Progenitor cell of endocrine pancreas (in vitro differentiated cells): Measurements from ENCODE around the gene CLSTN3. TPM values are rescaled to one million over a fixed set of nuclear protein-coding genes. Genes with fewer than 3 reads are reported as not detected.
"Not testable (repeated sequence)": the region's sequence is repeated elsewhere in the genome, so short reads cannot be mapped to it uniquely, and the experiment has no call there.

Experiments used
- DNase-seq: peaks from one replicate; pipeline ENCODE4 v3.0.0; 2021; ENCODE audit warnings: low spot score; ENCODE audit not compliant: unreplicated experiment
- H3K27ac Mint-ChIP-seq: 2 replicates; pipeline ENCODE4 v1.8.0; 2021; ENCODE audit warnings: mild to moderate bottlenecking, moderate library complexity, mixed read lengths
- H3K27me3 Mint-ChIP-seq: 2 replicates; pipeline ENCODE4 v1.8.0; 2021; ENCODE audit warnings: mixed read lengths
- H3K36me3 Mint-ChIP-seq: 2 replicates; pipeline ENCODE4 v1.8.0; 2022; ENCODE audit warnings: mixed read lengths; ENCODE audit not compliant: insufficient read depth
- H3K4me1 Mint-ChIP-seq: 2 replicates; pipeline ENCODE4 v1.8.0; 2021; ENCODE audit warnings: low read depth, mixed read lengths
- H3K4me3 Mint-ChIP-seq: 2 replicates; pipeline ENCODE4 v1.8.0; 2021; ENCODE audit warnings: low read depth, mild to moderate bottlenecking, moderate library complexity, mixed read lengths
- H3K9me3 Mint-ChIP-seq: 2 replicates; pipeline ENCODE4 v1.8.0; 2021; ENCODE audit warnings: low read depth, mixed read lengths
- CTCF ChIP-seq: fragments of 200-600 bp; sonication (generic); IDR thresholded peaks from one replicate; pipeline ENCODE4 v1.5.0; 2021; ENCODE audit warnings: antibody characterized with exemption, mild to moderate bottlenecking; ENCODE audit not compliant: unreplicated experiment
- total RNA-seq: library from RNA; stranded (reverse); gene quantifications from 2 replicates; pipeline ENCODE4 v1.2.1, GENCODE V29; 2021

The CLSTN3 gene
- total RNA-seq, 1 donor from 2014 or later = 202 TPM

- no peak for DNase-seq
- Mint-ChIP-seq H3K4me3 (peak overlapping the region; percentile 44), H3K9me3 (peaks cover 10% of the 10 kb centered on the region), H3K27ac (no peak overlapping the region), H3K27me3 (no peaks in the 10 kb centered on the region), H3K36me3 (peaks cover 33% of the 10 kb centered on the region), H3K4me1 (peaks cover 11% of the 10 kb centered on the region)
- TF ChIP-seq CTCF = no peak
Measured at GRCh38 chr12:7106082-7106481, 24.1 kb upstream of the CLSTN3 start.

GRCh38 chr12:7107181-7107580 is 23.0 kb upstream of the CLSTN3 start:
- H3K27ac Mint-ChIP-seq, H3K9me3 Mint-ChIP-seq, H3K4me3 Mint-ChIP-seq, DNase-seq, H3K27me3 Mint-ChIP-seq: not testable (repeated sequence)
- Mint-ChIP-seq H3K36me3 (peaks cover 33% of the 10 kb centered on the region), H3K4me1 (peaks cover 11% of the 10 kb centered on the region)

- H3K27me3 Mint-ChIP-seq = no peaks in the 10 kb centered on the region
- no peak for DNase-seq
- peaks cover 10% of the 10 kb centered on the region for H3K9me3 Mint-ChIP-seq
- no peak for TF ChIP-seq CTCF
- peaks cover 29% of the 10 kb centered on the region for H3K36me3 Mint-ChIP-seq
- H3K4me3 Mint-ChIP-seq = peak overlapping the region; percentile 94
- H3K4me1 Mint-ChIP-seq = peaks cover 11% of the 10 kb centered on the region
- H3K27ac Mint-ChIP-seq = peak overlapping the region; percentile 96
Measured at GRCh38 chr12:7107636-7108002, 22.6 kb upstream of the CLSTN3 start.

GRCh38 chr12:7108003-7108795 is 22.0 kb upstream of the CLSTN3 start:
- H3K27me3 Mint-ChIP-seq = no peaks in the 10 kb centered on the region
- H3K27ac Mint-ChIP-seq = peak overlapping the region; percentile 96
- H3K4me1 Mint-ChIP-seq = peaks cover 11% of the 10 kb centered on the region
- no peak for TF ChIP-seq CTCF
- DNase-seq = peak; percentile 70
- peak overlapping the region; percentile 94 for H3K4me3 Mint-ChIP-seq
- H3K36me3 Mint-ChIP-seq = peaks cover 27% of the 10 kb centered on the region
- H3K9me3 Mint-ChIP-seq = peaks cover 10% of the 10 kb centered on the region

GRCh38 chr12:7108796-7109571 is 21.2 kb upstream of the CLSTN3 start, which contains the start of gene C1RL:
TSS of gene C1RL (minus strand) at chr12:7109214. CDS start at chr12:7109180, 34 bp downstream.
- Mint-ChIP-seq H3K9me3 (peaks cover 10% of the 10 kb centered on the region), H3K27me3 (no peaks in the 10 kb centered on the region), H3K27ac (peak within 1 kb of the TSS; percentile 99), H3K4me3 (peak within 1 kb of the TSS; percentile 94), H3K36me3 (peaks cover 26% of the 10 kb centered on the region), H3K4me1 (peaks cover 11% of the 10 kb centered on the region)
- TF ChIP-seq CTCF = peak; percentile 100
- peak; percentile 99 for DNase-seq
